Progenitor cell of endocrine pancreas (in vitro differentiated cells): ENCODE results near the gene DPPA3. TPM values are rescaled to one million over a fixed set of nuclear protein-coding genes. Genes with fewer than 3 reads are reported as not detected.
"Not testable (repeated sequence)": the region's sequence is repeated elsewhere in the genome, so short reads cannot be mapped to it uniquely, and the experiment has no call there.

Source experiments
- DNase-seq: peaks from one replicate; pipeline ENCODE4 v3.0.0; 2021; ENCODE audit warnings: low spot score; ENCODE audit not compliant: unreplicated experiment
- H3K27ac Mint-ChIP-seq: 2 replicates; pipeline ENCODE4 v1.8.0; 2021; ENCODE audit warnings: mild to moderate bottlenecking, moderate library complexity, mixed read lengths
- H3K27me3 Mint-ChIP-seq: 2 replicates; pipeline ENCODE4 v1.8.0; 2021; ENCODE audit warnings: mixed read lengths
- H3K36me3 Mint-ChIP-seq: 2 replicates; pipeline ENCODE4 v1.8.0; 2022; ENCODE audit warnings: mixed read lengths; ENCODE audit not compliant: insufficient read depth
- H3K4me1 Mint-ChIP-seq: 2 replicates; pipeline ENCODE4 v1.8.0; 2021; ENCODE audit warnings: low read depth, mixed read lengths
- H3K4me3 Mint-ChIP-seq: 2 replicates; pipeline ENCODE4 v1.8.0; 2021; ENCODE audit warnings: low read depth, mild to moderate bottlenecking, moderate library complexity, mixed read lengths
- H3K9me3 Mint-ChIP-seq: 2 replicates; pipeline ENCODE4 v1.8.0; 2021; ENCODE audit warnings: low read depth, mixed read lengths
- long read RNA-seq: library from polyadenylated mRNA; unstranded; transcript quantifications from one replicate; pipeline ENCODE4 v2.0.0, GENCODE V29; 2020
- total RNA-seq: library from RNA; stranded (reverse); gene quantifications from 2 replicates; pipeline ENCODE4 v1.2.1, GENCODE V29; 2021
- TF ChIP-seq, protein P1 (sequence below): fragments of 200-600 bp; sonication (generic); IDR thresholded peaks from one replicate; pipeline ENCODE4 v1.5.0; 2021; ENCODE audit warnings: antibody characterized with exemption, mild to moderate bottlenecking; ENCODE audit not compliant: unreplicated experiment

DPPA3 gene
- total RNA-seq = not detected in 2 replicates
- long read RNA-seq = 0 reads

- TF ChIP-seq, protein P1, sequence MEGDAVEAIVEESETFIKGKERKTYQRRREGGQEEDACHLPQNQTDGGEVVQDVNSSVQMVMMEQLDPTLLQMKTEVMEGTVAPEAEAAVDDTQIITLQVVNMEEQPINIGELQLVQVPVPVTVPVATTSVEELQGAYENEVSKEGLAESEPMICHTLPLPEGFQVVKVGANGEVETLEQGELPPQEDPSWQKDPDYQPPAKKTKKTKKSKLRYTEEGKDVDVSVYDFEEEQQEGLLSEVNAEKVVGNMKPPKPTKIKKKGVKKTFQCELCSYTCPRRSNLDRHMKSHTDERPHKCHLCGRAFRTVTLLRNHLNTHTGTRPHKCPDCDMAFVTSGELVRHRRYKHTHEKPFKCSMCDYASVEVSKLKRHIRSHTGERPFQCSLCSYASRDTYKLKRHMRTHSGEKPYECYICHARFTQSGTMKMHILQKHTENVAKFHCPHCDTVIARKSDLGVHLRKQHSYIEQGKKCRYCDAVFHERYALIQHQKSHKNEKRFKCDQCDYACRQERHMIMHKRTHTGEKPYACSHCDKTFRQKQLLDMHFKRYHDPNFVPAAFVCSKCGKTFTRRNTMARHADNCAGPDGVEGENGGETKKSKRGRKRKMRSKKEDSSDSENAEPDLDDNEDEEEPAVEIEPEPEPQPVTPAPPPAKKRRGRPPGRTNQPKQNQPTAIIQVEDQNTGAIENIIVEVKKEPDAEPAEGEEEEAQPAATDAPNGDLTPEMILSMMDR = no peak
- no peak within 1 kb of the TSS for H3K4me3 Mint-ChIP-seq
- H3K27ac Mint-ChIP-seq = no peak within 1 kb of the TSS
- peaks cover 13% of the 10 kb centered on the region for H3K27me3 Mint-ChIP-seq
- peaks cover 8% of the 10 kb centered on the region for H3K9me3 Mint-ChIP-seq
- DNase-seq = no peak
- no peaks in the 10 kb centered on the region for H3K36me3 Mint-ChIP-seq
- H3K4me1 Mint-ChIP-seq = peaks cover 2% of the 10 kb centered on the region
Observed at GRCh38 chr12:7711133-7711532, at the start of gene DPPA3. Gene DPPA3 (plus strand): TSS chr12:7711433. CDS start chr12:7711571, 138 bp downstream.

GRCh38 chr12:7661741-7662140 lies 49.5 kb upstream of the DPPA3 start:
- H3K9me3 Mint-ChIP-seq = no peaks in the 10 kb centered on the region
- H3K27me3 Mint-ChIP-seq = no peaks in the 10 kb centered on the region
- peaks cover 2% of the 10 kb centered on the region for H3K4me1 Mint-ChIP-seq
- TF ChIP-seq, protein P1 = no peak
- no peak for DNase-seq
- H3K4me3 Mint-ChIP-seq = no peak overlapping the region
- H3K27ac Mint-ChIP-seq = no peak overlapping the region
- H3K36me3 Mint-ChIP-seq = no peaks in the 10 kb centered on the region

DNA sequence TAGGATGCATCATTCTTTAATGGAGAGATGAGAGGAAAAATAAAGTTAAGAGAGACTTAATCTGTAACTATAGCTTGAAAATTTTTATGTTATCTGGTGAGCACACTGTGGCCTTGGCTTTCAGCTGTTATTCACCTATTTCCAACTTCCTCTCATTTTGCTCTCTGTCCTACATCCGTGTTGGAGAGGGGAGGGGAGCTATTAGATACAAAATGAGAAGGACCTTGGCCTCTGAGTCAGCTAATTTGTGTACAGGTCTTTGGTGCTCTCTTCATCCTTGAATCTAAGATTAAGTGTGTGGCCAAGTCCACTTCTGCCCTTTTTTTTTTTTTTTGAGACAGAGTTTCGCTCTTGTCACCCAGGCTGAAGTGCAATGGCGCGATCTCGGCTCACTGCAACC lies 44.6 kb upstream of the DPPA3 start:
- Mint-ChIP-seq H3K4me1 (peaks cover 2% of the 10 kb centered on the region), H3K27me3 (no peaks in the 10 kb centered on the region), H3K36me3 (no peaks in the 10 kb centered on the region), H3K9me3 (no peaks in the 10 kb centered on the region), H3K27ac (no peak overlapping the region), H3K4me3 (no peak overlapping the region)
- TF ChIP-seq, protein P1 = no peak
- DNase-seq = no peak

- Mint-ChIP-seq H3K36me3 (no peaks in the 10 kb centered on the region), H3K4me1 (peaks cover 2% of the 10 kb centered on the region), H3K4me3 (no peak overlapping the region), H3K27me3 (no peaks in the 10 kb centered on the region), H3K27ac (no peak overlapping the region), H3K9me3 (no peaks in the 10 kb centered on the region)
- TF ChIP-seq, protein P1 = peak; percentile 46
- no peak for DNase-seq
Observed at GRCh38 chr12:7667125-7667524, 44.1 kb upstream of the DPPA3 start.

GRCh38 chr12:7668171-7668570 lies 43.1 kb upstream of the DPPA3 start:
- H3K36me3 Mint-ChIP-seq = no peaks in the 10 kb centered on the region
- H3K27me3 Mint-ChIP-seq = no peaks in the 10 kb centered on the region
- no peak overlapping the region for H3K4me3 Mint-ChIP-seq
- H3K9me3 Mint-ChIP-seq = no peaks in the 10 kb centered on the region
- H3K27ac Mint-ChIP-seq = no peak overlapping the region
- H3K4me1 Mint-ChIP-seq = peaks cover 2% of the 10 kb centered on the region
- DNase-seq = no peak
- TF ChIP-seq, protein P1 = no peak

DNA sequence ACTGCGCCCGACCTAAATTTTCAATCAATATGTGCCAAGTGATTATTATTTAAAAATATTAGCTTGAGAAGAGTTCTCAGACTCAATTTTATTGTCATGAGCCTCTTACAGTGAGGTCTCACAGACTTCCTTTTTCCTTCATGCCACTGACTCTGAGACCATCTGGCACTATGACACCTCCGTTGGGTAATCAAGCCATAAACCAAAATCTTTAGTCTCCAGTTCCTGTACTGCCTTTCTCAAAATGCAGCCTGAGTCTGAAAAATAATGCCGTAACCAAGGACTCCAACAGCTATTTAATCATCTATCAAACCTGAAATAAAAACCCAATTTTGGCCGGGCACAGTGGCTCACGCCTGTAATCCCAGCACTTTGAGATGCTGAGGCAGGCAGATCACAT lies 35.8 kb upstream of the DPPA3 start:
- H3K9me3 Mint-ChIP-seq, DNase-seq, H3K4me3 Mint-ChIP-seq, H3K36me3 Mint-ChIP-seq, H3K27ac Mint-ChIP-seq, H3K4me1 Mint-ChIP-seq, H3K27me3 Mint-ChIP-seq: not testable (repeated sequence)
